ENCODE results near the gene PAFAH2.

PAFAH2 gene

DNA sequence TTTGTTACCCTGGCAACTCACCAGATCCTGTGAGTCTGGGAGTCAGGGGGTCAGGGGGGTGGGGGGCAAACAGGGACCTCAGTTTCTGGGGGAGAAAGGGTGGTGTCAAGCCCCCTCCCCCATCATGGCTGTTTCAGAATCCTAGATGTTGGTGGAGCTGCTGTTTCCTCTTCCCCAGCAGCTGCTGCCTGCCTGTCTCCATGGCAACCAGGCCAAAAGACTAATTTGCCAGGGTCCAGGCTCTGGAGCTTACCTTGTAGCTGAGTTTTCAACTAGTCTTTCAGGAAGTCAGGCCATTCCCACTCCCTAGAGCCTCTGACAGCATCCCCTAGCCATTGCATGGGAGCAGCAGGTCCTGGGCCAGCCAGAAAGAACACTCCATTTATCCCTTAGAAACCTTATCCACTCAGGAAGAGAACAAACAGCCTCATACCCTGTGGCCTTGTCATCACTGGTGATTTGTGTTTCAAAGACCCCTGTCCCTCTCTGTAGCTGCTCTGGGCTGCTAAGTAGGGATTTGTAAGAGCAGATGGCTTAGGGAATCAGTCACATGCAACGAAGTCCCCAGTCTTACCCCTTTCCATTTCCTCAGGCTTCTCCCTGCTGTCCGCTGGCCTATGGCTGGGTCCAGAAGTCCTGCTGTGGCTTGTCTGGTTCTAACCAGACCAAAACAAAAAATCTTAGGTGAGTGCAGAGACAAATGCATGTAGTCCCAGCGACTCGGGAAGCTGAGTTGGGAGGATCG, 70.2 kb downstream of the PAFAH2 start:
- no peak for DNase-seq (ENCODE audit: low read depth)

DNA sequence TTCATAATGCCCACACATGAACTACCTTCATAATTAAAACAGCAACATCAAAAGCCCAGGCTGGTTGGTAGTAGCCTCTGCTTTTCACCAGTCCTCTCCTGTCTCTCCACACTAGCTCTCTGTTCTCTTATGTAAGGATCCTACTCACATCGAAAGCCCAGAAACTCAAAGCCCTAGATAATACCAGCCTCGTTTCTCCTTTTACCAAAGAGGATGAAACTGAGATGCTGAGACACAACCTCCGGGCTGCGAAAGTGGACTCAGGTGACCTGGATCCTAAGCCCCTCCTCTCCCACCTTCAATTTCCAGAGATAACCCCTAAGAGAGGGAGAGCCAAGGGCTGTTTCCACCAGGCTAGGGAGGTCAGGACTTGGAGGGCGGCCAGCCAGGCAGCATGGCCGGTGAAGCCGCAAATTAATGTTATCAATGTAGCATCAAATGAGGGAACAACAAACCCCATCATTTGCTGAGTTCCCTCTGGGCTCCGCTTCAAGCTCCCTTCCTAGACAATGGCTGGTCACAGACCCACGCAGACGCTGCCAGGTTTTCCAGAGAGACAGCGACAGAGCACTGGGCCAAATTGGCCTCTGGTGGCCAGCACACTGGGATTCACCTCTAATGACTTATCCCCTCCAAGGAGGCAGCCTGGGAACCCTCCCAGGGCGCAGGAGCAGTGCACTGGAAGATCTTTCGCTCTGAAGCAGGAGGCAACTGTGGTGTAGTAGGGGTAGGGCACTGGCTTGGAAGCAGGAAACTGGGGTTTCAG, 70.9 kb downstream of the PAFAH2 start:
- no peak for DNase-seq (ENCODE audit: low read depth)

DNA sequence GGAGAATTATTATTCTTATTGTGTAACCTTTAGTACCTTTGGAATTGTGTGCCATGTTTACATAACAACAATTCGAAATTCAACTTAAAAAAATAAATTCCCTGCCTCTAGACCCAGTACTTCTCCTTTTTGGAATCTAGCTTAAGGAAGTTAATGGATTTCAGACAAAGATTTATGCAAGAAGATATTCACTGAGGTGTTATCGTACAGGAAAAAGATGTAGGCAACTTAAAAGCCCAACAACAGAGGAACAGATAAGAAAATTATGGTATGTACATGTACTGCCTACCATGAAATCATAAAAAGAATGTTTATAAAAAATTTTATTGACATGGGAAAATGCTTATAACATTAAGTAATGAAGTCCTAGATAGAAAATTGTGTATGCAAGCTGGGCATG, 73.4 kb downstream of the PAFAH2 start:
- no peak for DNase-seq (ENCODE audit: low read depth)

DNA sequence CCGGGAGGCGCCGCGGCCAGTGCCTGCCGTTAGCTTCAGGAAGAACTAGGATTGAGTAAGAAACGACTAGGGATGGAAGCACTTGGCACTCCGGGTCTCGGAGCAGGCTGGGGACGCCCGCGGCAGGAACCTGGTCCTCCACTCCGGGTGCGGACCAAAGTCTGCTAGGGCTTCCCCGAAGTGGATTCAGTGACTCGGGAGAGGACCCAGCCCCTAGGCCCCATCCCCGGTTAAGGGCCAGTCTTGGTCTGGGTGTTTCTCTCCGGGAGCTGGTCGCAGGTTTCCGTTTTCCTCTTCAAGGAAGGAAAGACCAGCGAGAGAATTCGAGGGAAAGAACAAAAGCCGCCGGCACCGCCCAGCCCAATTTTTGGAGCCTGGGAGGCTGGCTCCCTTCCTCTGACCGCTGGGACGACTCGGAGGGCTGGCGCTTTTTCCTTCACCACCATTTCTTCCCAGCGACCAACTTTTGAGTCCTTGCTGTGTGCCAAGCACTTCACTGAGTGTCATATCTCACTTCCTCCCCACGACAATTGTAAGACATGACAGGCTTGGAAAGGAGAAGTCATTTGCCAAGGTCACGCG, 74.8 kb downstream of the PAFAH2 start:
- no peak for DNase-seq (ENCODE audit: low read depth)

DNA sequence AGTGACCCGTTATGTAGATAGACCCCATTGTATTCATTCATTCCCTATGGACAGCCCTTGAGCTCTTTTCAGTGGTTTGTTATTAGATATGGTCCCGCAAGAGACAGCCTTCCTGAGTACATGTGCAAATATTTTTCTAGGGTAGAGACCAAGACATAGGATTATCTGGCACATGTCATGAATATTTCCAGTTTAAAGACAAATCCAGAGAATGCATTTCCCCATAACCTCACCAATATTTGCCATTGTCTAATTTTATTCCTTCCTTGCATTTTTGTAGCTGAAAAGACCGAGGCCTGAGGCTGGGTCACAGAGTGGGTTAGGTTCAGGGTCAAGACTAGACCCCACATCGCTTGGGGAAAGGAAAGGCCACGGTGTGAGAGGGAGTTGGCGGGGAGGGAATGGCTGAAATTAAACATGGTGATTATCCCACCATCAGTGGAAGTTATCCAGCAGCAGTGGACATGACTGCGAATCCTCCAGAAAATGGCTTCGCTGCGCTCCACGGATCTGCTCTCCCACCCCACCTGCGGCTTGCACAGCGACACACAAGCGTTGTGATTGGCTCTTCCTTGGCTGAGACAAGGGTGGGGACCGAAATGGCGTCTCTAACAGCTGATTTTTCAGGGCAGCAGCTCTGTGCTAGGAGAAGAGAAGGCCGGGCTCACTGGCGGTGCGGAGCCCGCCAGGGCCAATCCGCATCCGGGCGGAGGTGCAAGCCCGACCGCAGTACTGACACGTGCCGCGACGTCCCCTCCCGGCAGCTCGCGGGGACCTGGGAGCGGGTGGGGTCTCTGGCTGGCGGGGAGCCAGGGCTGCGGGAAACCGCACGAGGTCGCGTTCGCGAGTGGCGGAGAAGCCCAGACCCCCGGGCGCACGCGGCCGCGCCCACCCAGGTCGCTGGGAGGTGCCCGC, 75.5 kb downstream of the PAFAH2 start:
- no peak for DNase-seq (ENCODE audit: low read depth)

DNA sequence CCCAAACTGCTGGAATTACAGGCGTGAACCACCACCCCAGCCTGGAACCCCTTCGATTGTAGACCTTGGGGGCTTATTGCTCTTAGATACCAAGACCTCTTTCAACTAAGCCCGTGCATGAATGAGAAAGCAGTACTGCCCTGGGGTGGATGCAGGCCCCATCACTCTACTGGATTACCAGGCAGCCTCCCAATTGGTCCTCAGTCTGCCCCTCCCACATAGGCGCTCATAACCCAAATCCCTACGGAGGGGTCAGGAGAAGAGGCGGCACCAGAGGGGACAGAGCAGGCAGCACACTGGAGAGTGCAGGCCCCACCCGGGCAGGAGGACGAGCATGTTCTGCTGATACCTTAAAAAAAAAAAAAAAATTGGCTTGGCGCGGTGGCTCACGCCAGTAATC, 79.2 kb downstream of the PAFAH2 start:
- no peak for DNase-seq (ENCODE audit: low read depth)

DNA sequence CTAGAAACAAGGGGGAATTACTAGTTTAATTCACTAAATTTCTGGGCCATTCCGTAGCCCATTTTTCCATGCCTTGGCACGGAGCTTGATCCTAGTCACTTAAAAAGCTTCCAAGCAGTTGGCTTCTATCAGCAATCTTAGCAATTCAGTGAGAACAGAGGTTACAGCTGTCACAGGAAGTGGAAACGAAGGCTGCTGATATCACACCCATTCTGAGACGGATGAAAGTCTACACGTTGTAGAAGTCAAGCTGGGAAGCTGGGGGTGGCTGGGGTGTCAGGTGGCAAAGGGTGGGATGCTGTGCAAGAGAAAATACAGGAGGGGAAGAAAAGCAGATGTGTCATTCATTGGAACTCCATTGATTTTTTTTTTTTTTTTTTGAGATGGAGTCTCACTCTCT, 79.9 kb downstream of the PAFAH2 start:
- no peak for DNase-seq (ENCODE audit: low read depth)

DNA sequence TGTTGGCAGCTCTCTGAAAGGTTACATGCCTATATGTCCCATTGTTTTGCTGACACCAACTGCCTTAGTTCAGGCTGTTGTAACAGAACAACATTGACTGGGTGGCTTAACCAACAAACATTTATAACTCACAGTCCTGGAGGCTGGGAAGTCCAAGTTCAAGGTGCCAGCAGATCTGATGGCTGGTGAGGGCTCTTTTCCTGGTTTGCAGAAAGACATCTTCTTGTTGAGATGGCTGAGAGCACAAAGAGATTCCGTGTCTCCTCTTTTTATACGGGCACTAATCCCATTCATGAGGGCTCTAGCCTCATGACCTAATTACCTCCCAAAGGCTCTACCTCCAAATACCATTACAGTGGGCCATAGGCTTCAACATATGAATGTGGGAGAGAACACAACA, 81.4 kb downstream of the PAFAH2 start:
- no peak for DNase-seq (ENCODE audit: low read depth)

DNA sequence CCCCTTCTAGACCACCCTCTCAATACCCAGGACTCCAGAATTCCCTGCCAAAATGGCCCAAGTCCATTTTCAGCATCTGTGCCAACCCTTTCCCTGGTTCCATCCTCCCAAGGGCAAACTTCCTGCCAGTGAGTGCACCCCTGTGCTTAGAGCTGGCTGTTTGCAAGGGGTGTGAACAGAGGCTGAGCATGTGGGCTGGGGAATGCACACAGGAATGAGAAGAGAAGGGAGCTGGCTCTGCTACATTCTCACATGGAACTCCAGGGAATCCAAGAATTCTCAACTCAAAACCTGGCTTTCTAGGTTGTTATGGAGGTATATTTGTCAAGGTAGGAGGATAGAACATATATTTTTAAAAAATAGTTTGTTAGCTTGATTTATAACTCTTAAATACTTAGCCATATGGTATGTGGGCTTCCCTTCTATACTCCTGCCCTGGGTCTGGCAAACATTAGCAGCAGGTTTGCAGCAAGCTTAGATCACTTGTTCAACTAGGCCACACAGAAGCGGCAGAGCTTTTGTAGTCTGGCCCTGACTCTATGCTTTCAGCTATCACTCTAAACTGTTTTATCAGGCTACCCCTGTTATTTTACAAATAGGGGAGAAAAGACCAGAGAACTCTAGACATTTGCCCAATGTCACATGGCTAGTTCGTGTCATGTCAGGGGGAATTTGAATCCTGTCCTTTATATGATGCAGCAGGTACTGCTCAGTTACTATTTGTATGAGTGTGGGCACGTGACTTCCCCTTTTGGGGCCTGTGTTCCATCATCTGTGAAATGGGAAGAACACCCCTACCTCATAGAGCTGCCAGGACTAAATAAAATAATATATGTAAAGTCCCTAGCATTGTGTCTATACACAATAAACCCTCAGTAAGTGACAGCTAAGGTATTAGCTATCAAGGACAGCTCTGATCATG, 83.5 kb downstream of the PAFAH2 start:
- DNase-seq (ENCODE audit: low read depth), result no peak

DNA sequence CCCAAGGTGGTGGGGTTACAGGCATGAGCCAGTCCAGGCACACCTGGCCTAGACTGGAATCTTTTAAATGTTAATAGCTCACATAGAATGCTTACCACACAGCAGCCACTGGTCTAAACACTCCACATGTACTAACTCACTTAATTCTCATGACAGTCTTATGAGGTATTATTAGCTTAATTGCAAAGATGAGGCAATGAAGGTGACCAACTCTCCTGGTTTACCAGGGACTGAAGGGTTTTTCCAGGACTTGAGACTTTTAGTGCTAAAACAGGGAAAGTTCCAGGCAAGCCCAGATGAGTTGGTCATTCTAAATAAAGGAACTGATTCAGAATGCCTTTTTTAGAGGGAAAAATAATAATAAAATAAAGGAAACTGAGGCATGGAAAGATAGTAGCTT, 84.7 kb downstream of the PAFAH2 start:
- DNase-seq (ENCODE audit: low read depth), result no peak

DNA sequence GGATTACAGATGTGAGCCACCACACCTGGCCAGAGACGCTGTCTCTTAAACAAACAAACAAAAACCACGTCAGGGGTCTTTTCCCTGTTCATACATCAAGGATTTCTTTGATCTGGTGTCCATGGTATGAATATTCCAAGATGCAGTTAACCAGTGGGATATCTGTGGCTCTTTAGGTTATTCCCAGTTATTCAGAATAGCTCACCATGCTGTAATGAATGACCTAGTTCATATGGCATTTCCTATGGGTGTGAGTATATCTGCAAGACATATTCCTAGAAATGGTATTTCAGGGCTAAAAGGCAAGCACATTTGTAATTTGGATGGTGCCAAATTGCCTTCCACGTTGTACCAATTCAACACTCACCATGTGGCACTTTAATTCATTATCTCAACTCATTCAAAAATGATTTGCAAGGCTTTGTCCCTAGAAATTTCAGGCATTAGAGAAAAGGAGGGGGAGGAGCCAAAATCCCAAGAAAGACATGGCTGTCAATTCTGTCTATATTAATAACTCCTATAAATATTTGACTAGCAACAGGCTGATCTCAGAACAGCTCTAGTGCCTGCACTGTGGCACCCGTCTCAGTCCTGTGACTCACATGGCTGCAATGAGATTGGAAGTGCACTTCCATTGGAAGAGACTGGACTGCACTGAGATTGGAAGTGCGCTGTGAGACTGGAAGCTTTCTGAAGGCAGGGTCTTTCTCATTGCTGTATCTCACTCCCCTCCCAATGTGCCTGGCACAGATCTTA, 85.6 kb downstream of the PAFAH2 start:
- no peak for DNase-seq (ENCODE audit: low read depth)

DNA sequence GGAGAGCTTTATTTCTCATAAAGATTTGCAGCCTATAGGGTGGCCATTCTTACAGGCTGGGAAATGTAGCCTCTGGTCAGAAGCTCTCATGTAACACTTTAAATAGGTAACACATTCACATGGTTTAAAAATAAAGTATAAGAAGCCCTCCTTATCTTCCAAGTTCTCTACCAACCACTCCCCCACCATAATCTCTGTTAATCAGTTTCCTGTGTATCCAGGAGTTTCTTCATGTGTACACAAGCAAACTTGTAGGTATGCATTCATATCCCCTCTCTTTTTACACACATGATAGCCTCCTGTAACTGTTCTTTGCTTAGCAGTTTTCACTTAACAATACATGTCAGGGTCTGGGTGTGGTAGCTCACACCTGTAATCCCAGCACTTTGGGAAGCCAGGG, 86.7 kb downstream of the PAFAH2 start:
- no peak for DNase-seq (ENCODE audit: low read depth)
